ENCODE results near the gene HTT. TPM values are rescaled to one million over a fixed set of nuclear protein-coding genes. Genes with fewer than 3 reads are reported as not detected.

HTT gene
- polyA plus RNA-seq, 2 of the 4 experiments (the other 2 are of a cell fraction) = 14.5 to 16.9 TPM

DNA sequence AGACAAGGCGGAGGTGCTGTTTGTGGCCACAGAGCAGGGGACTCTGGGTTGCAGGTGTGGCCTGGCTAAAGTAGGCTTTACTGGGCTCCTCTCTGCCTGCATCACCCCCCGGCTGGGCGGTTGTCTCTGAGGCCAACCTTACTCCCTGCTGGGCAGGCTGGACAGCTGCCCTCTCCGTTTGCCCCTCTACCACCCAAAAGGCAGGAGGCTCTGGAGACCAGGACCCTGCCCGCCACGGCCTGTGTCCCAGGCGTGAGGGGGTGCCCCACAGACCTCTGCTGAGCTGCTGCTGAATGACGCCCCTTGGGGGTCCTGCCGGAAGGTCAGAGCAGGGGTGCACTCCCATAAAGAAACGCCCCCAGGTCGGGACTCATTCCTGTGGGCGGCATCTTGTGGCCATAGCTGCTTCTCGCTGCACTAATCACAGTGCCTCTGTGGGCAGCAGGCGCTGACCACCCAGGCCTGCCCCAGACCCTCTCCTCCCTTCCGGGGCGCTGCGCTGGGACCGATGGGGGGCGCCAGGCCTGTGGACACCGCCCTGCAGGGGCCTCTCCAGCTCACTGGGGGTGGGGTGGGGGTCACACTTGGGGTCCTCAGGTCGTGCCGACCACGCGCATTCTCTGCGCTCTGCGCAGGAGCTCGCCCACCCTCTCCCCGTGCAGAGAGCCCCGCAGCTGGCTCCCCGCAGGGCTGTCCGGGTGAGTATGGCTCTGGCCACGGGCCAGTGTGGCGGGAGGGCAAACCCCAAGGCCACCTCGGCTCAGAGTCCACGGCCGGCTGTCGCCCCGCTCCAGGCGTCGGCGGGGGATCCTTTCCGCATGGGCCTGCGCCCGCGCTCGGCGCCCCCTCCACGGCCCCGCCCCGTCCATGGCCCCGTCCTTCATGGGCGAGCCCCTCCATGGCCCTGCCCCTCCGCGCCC is 1.1 kb upstream of the HTT start:
- POLR2A ChIA-PET = no interaction called here

GRCh38 chr4:3074846-3075651 is 568 bp downstream of the HTT start:
- ChIA-PET CTCF (no interaction called here), POLR2A (no interaction called here)
- Histone ChIP-seq H3K4me2 (peak overlapping the region; percentile 97), H3K9me3 (no peaks in the 10 kb centered on the region), H3K4me3 (peak overlapping the region; percentile 98), H3K27ac (peak overlapping the region; percentile 80 to 89), H3K4me1 (peaks cover 14% of the 10 kb centered on the region; the same call in 2 of the 3 replicates)
- under 1% methylated on average over 15 of the region's 60 CpGs for WGBS (ENCODE audit: missing lambda C conversion rate)
- FAIRE-seq (no peak), DNase-seq (ENCODE audit: low read depth in 1 of 2, low spot score in 1 of 2) (peak; percentile 37 to 54), ATAC-seq (peak; percentile 54 to 56; a peak in 5 of 6 replicates)
- TF ChIP-seq BCL3 (IDR thresholded peaks at IDR 0.05) (0 out of 3 replicates have a peak, but pooled peaks have one; percentile 1), TP53 (CRISPR knock-in tag; IDR thresholded peaks at IDR 0.05) (no peak), CHD2 (IDR thresholded peaks at IDR 0.05; ENCODE audit: low read length, partially characterized antibody) (peak; percentile 67)

More for the DNA sequence above, 1.1 kb upstream of the HTT start:
- DNase-seq (ENCODE audit: low read depth in 1 of 2, low spot score in 1 of 2) (no peak), FAIRE-seq (no peak), ATAC-seq (peak; percentile 63 to 86)
- Histone ChIP-seq H3K9me3 (no peaks in the 10 kb centered on the region), H3K4me2 (peak overlapping the region; percentile 100), H3K27ac (peak overlapping the region; percentile 91 to 94), H3K4me3 (peak overlapping the region; percentile 83), H3K4me1 (peaks cover 14% of the 10 kb centered on the region; the same call in 2 of the 3 replicates)
- CTCF ChIA-PET = no interaction called here
- 50% methylated on average over 2 of the region's 54 CpGs for WGBS (ENCODE audit: missing lambda C conversion rate)
- peak; percentile 67; the same call in 1 of the 2 replicates for TF ChIP-seq PHF8 (IDR thresholded peaks at IDR 0.05; ENCODE audit: borderline replicate concordance, low read depth)
- TF ChIP-seq CHD2 (IDR thresholded peaks at IDR 0.05; ENCODE audit: low read length, partially characterized antibody) = no peak
- peak; percentile 57 for TF ChIP-seq POLR2A (IDR thresholded peaks at IDR 0.05; ENCODE audit: low read length)
- TF ChIP-seq, protein P1, sequence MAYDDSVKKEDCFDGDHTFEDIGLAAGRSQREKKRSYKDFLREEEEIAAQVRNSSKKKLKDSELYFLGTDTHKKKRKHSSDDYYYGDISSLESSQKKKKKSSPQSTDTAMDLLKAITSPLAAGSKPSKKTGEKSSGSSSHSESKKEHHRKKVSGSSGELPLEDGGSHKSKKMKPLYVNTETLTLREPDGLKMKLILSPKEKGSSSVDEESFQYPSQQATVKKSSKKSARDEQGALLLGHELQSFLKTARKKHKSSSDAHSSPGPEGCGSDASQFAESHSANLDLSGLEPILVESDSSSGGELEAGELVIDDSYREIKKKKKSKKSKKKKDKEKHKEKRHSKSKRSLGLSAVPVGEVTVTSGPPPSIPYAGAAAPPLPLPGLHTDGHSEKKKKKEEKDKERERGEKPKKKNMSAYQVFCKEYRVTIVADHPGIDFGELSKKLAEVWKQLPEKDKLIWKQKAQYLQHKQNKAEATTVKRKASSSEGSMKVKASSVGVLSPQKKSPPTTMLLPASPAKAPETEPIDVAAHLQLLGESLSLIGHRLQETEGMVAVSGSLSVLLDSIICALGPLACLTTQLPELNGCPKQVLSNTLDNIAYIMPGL (CRISPR knock-in tag; IDR thresholded peaks at IDR 0.05; ENCODE audit: borderline replicate concordance) = no peak
- TF ChIP-seq TP53 (CRISPR knock-in tag; IDR thresholded peaks at IDR 0.05) = no peak
- no peak for TF ChIP-seq NFE2L2 (conservative IDR thresholded peaks at IDR 0.05; ENCODE audit: low read length)
- no peak for TF ChIP-seq NR3C1 (IDR thresholded peaks at IDR 0.05)
- no peak for TF ChIP-seq HDAC2 (IDR thresholded peaks at IDR 0.05)
- TF ChIP-seq EP300 (IDR thresholded peaks at IDR 0.05) = no peak

DNA sequence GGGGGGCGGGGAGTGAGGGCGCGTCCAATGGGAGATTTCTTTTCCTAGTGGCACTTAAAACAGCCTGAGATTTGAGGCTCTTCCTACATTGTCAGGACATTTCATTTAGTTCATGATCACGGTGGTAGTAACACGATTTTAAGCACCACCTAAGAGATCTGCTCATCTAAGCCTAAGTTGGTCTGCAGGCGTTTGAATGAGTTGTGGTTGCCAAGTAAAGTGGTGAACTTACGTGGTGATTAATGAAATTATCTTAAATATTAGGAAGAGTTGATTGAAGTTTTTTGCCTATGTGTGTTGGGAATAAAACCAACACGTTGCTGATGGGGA is 1.1 kb downstream of the HTT start:
- no peak for DNase-seq (ENCODE audit: low read depth in 1 of 2, low spot score in 1 of 2)
- peak overlapping the region; percentile 97 for H3K4me2 ChIP-seq
- FAIRE-seq = no peak
- peaks cover 14% of the 10 kb centered on the region; the same call in 2 of the 3 replicates for H3K4me1 ChIP-seq
- H3K9me3 ChIP-seq = no peaks in the 10 kb centered on the region
- whole genome bisulfite sequencing (ENCODE audit: missing lambda C conversion rate) = 10% methylated on average over 5 of the region's 8 CpGs
- peak overlapping the region; percentile 98 for H3K4me3 ChIP-seq
- no peak for ATAC-seq
- ChIA-PET CTCF (no interaction called here), POLR2A (no interaction called here)
- TF ChIP-seq MAFK (IDR thresholded peaks at IDR 0.05; ENCODE audit: partially characterized antibody) = no peak
- TF ChIP-seq, protein P2, sequence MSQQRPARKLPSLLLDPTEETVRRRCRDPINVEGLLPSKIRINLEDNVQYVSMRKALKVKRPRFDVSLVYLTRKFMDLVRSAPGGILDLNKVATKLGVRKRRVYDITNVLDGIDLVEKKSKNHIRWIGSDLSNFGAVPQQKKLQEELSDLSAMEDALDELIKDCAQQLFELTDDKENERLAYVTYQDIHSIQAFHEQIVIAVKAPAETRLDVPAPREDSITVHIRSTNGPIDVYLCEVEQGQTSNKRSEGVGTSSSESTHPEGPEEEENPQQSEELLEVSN (IDR thresholded peaks at IDR 0.05; ENCODE audit: borderline replicate concordance, low read depth) = no peak
- no peak for TF ChIP-seq EHMT2 (IDR thresholded peaks at IDR 0.05; ENCODE audit: low read depth)
- TF ChIP-seq, protein P3, sequence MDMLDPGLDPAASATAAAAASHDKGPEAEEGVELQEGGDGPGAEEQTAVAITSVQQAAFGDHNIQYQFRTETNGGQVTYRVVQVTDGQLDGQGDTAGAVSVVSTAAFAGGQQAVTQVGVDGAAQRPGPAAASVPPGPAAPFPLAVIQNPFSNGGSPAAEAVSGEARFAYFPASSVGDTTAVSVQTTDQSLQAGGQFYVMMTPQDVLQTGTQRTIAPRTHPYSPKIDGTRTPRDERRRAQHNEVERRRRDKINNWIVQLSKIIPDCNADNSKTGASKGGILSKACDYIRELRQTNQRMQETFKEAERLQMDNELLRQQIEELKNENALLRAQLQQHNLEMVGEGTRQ (IDR thresholded peaks at IDR 0.05) = no peak
- H3K27ac ChIP-seq = peak overlapping the region in 1 of 2 experiments; percentile 89; a peak in 3 of 6 replicates
